ENCODE measurements around the gene SAMSN1.

GRCh38 chr21:14454016-14455009 lies 91.8 kb downstream of the SAMSN1 start:
- TF ChIP-seq CTCF (IDR thresholded peaks at IDR 0.05 in 4 of 5, conservative IDR thresholded peaks at IDR 0.05 in 1 of 5) (no peak), POLR2A (IDR thresholded peaks at IDR 0.05) (no peak)
